Panc1 (cell line): ENCODE results near the gene C1orf159.

Experiments used
- POLR2AphosphoS5 ChIP-seq: IDR thresholded peaks from 2 replicates; pipeline ENCODE4 v1.6.1; 2012; ENCODE audit warnings: mild to moderate bottlenecking, low read depth, low read length, moderate library complexity
- TCF7L2 ChIP-seq: IDR thresholded peaks from 2 replicates; pipeline ENCODE4 v1.6.1; 2011; ENCODE audit warnings: mild to moderate bottlenecking, low read depth, low read length, inconsistent platforms
- TF ChIP-seq, protein P1 (sequence below), 2 experiments: IDR thresholded peaks; 2 replicates each; pipeline ENCODE4 v1.6.1; 2011 to 2012; ENCODE audit warnings: low read depth in 2 of 2, control low read depth in 1 of 2, low read length in 1 of 2, mild to moderate bottlenecking in 1 of 2, moderate library complexity in 1 of 2; ENCODE audit not compliant: insufficient read depth in 1 of 2
- TF ChIP-seq, protein P2 (sequence below): fragments of 450-650 bp; IDR thresholded peaks from 2 replicates; pipeline ENCODE4 v1.5.1; 2017; ENCODE audit warnings: mild to moderate bottlenecking

DNA sequence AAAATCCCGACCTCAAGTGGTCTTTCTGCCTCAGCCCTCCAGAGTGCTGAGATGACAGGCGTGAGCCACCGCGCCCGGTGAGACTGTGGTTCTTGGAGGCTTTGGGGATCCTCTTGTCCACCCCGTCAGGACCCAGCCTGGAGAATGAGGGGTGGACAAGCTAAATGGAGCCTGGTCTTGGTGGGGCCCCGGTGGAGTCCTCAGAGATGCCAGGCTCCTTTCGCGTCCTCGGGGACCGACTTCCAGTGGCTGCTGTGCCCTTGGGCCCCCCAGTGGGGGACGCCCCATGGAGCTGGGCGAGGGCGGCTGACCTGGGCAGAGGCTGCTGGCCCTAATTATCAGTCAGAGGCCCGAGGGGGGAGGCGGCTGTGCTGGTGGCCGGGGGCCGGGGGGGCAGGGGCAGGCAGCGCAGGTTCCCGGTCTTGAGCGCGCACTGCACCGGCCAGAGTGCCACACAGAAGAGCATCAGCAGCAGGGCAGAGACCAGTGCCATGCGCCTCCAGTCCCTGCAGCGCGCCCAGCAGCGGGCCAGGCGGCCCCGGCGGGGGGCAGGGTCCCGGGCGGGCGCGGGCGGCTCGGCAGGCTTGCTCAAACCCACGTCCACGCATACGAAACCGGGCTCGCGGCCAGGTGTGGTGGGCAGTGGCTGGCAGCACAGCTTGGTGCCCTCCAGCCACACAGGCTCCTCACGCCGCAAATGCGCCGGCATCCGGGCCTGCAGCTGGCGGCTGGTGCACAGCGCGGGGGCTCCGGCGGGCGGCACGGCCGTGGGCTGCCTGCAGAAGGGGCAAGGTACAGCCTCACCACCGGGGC, 44.2 kb downstream of the C1orf159 start:
- TF ChIP-seq, protein P1, sequence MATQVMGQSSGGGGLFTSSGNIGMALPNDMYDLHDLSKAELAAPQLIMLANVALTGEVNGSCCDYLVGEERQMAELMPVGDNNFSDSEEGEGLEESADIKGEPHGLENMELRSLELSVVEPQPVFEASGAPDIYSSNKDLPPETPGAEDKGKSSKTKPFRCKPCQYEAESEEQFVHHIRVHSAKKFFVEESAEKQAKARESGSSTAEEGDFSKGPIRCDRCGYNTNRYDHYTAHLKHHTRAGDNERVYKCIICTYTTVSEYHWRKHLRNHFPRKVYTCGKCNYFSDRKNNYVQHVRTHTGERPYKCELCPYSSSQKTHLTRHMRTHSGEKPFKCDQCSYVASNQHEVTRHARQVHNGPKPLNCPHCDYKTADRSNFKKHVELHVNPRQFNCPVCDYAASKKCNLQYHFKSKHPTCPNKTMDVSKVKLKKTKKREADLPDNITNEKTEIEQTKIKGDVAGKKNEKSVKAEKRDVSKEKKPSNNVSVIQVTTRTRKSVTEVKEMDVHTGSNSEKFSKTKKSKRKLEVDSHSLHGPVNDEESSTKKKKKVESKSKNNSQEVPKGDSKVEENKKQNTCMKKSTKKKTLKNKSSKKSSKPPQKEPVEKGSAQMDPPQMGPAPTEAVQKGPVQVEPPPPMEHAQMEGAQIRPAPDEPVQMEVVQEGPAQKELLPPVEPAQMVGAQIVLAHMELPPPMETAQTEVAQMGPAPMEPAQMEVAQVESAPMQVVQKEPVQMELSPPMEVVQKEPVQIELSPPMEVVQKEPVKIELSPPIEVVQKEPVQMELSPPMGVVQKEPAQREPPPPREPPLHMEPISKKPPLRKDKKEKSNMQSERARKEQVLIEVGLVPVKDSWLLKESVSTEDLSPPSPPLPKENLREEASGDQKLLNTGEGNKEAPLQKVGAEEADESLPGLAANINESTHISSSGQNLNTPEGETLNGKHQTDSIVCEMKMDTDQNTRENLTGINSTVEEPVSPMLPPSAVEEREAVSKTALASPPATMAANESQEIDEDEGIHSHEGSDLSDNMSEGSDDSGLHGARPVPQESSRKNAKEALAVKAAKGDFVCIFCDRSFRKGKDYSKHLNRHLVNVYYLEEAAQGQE (IDR thresholded peaks at IDR 0.05; ENCODE audit: insufficient read depth in 1 of 2, low read depth in 2 of 2, low read length in 1 of 2), result no peak
- TF ChIP-seq, protein P2, sequence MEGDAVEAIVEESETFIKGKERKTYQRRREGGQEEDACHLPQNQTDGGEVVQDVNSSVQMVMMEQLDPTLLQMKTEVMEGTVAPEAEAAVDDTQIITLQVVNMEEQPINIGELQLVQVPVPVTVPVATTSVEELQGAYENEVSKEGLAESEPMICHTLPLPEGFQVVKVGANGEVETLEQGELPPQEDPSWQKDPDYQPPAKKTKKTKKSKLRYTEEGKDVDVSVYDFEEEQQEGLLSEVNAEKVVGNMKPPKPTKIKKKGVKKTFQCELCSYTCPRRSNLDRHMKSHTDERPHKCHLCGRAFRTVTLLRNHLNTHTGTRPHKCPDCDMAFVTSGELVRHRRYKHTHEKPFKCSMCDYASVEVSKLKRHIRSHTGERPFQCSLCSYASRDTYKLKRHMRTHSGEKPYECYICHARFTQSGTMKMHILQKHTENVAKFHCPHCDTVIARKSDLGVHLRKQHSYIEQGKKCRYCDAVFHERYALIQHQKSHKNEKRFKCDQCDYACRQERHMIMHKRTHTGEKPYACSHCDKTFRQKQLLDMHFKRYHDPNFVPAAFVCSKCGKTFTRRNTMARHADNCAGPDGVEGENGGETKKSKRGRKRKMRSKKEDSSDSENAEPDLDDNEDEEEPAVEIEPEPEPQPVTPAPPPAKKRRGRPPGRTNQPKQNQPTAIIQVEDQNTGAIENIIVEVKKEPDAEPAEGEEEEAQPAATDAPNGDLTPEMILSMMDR, result no peak
- no peak for TF ChIP-seq POLR2AphosphoS5
- no peak for TF ChIP-seq TCF7L2
